Esophagus squamous epithelium (tissue), 4 donors: ENCODE data around the gene DCLRE1B.

ENCODE experiments used
- CTCF ChIP-seq, 6 experiments: fragments of 450-650 bp in 4 of 6; fragments of 200-600 bp in 2 of 6; sonication (generic) in 2 of 6; IDR thresholded peaks; one replicate each; pipeline ENCODE4 v1.5.1; 2016 to 2019; ENCODE audit warnings: antibody characterized with exemption in 6 of 6, mild to moderate bottlenecking in 4 of 6, moderate library complexity in 4 of 6
- POLR2A ChIP-seq, 4 donors: fragments of 450-650 bp; IDR thresholded peaks; one replicate each; pipeline ENCODE4 v1.6.1; 2017; ENCODE audit warnings: antibody characterized with exemption in 4 of 4, mild to moderate bottlenecking in 4 of 4, moderate library complexity in 3 of 4

- TF ChIP-seq CTCF (IDR thresholded peaks at IDR 0.05) (no peak), POLR2A (IDR thresholded peaks at IDR 0.05) (no peak)
Observed at GRCh38 chr1:113940365-113941244, 35.5 kb downstream of the DCLRE1B start.
